ENCODE measurements around the gene RET. TPM values are rescaled to one million over a fixed set of nuclear protein-coding genes. Genes with fewer than 3 reads are reported as not detected.

RET gene
- total and polyA plus RNA-seq, 4 donors: 0.25 to 2.5 (median 0.29) TPM; not detected in 1

DNA sequence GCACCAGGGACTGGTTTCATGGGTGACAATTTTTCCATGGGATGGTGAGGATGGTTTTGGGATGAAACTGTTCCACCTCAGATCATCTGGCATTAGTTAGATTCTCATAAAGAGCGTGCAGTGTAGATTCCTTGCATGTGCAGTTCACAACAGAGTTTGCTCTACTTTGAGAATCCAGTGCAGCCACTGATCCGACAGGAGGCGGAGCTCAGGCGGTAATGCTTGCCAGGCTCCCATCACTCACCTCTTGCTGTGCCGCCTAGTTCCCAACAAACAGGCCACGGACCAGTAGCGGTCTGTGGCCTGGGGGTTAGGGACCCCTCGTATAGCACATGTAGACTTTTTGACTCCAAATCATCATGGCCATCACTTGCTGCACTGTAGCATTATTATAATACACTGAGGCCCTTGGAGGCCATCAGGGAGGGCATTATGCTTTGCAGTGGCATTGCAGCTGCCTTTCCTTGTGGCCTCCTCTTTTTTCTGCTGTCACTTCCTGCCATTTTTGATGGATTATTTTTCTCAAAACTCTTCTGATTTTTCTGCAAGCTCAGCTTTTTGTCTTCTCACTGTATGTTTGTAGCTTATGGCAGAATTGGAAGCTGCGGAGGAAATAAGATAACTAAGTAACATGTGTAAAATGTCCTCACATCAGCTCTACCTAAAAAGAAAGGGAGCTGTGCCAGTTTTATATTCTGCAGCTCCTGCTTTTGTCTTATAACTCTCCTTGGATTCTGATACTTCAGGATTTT, 79.9 kb downstream of the RET start:
- DNase-seq (no peak), ATAC-seq (ENCODE audit: low FRiP score) (no peak)
- intact Hi-C loops (cut with DNase I): no loop called here
- Histone ChIP-seq H3K36me3 (ENCODE audit: control insufficient read depth in 1 of 2, insufficient read depth in 2 of 2, low read length in 1 of 2) (no peaks in the 10 kb centered on the region), H3K27ac (ENCODE audit: low read depth in 1 of 2, low read length in 2 of 2) (no peak overlapping the region), H3K4me3 (ENCODE audit: low read length in 2 of 2) (no peak overlapping the region), H3K27me3 (ENCODE audit: control insufficient read depth in 1 of 2, insufficient read depth in 2 of 2, low read length in 1 of 2) (no peaks in the 10 kb centered on the region), H3K9me3 (ENCODE audit: control insufficient read depth, low read length) (no peaks in the 10 kb centered on the region), H3K4me1 (ENCODE audit: control insufficient read depth in 1 of 2, insufficient read depth in 2 of 2, low read length in 2 of 2) (peaks cover 0 to 2% of the 10 kb centered on the region in 2 donors)
- 54 to 56% methylated on average over 9 of the region's 9 CpGs for WGBS, 2 donors

GRCh38 chr10:43158636-43159035, 81.8 kb downstream of the RET start:
- H3K4me1 ChIP-seq (ENCODE audit: control insufficient read depth in 1 of 2, insufficient read depth in 2 of 2, low read length in 2 of 2): peaks cover 0 to 2% of the 10 kb centered on the region in 2 donors
- peaks cover 2 to 6% of the 10 kb centered on the region in 2 donors for H3K36me3 ChIP-seq (ENCODE audit: control insufficient read depth in 1 of 2, insufficient read depth in 2 of 2, low read length in 1 of 2)
- H3K27ac ChIP-seq (ENCODE audit: low read depth in 1 of 2, low read length in 2 of 2): no peak overlapping the region
- ATAC-seq (ENCODE audit: low FRiP score): no peak
- WGBS, 2 donors: 92 to 94% methylated on average over 6 of the region's 6 CpGs
- H3K9me3 ChIP-seq (ENCODE audit: control insufficient read depth, low read length): no peaks in the 10 kb centered on the region
- no peaks in the 10 kb centered on the region for H3K27me3 ChIP-seq (ENCODE audit: control insufficient read depth in 1 of 2, insufficient read depth in 2 of 2, low read length in 1 of 2)
- no peak overlapping the region for H3K4me3 ChIP-seq (ENCODE audit: low read length in 2 of 2)
- intact Hi-C loops (cut with DNase I): no loop called here
- DNase-seq: no peak

GRCh38 chr10:43160046-43160920, 83.4 kb downstream of the RET start:
- 53 to 63% methylated on average over 1 of the region's 1 CpG for WGBS, 2 donors
- no peak overlapping the region for H3K27ac ChIP-seq (ENCODE audit: low read depth in 1 of 2, low read length in 2 of 2)
- no peak for ATAC-seq (ENCODE audit: low FRiP score)

DNA sequence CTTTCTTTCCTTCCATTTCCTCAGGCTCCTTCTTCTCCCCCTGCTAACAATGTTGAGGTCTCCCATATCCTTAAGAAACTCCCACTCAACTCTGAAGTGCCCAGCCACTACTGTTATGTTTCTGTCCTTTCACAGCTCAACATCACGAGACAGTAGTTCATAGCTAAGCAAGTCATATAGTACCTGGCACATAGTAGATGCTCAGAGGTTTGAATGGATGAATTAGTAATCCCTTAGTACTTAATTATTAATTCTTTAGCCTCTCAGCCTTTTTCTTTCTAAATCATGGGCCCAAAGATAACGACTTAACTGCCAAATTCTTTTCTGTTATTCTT, 84.0 kb downstream of the RET start:
- intact Hi-C loops (cut with DNase I): no loop called here
- H3K36me3 ChIP-seq (ENCODE audit: control insufficient read depth in 1 of 2, insufficient read depth in 2 of 2, low read length in 1 of 2): peaks cover 2 to 6% of the 10 kb centered on the region in 2 donors
- H3K27me3 ChIP-seq (ENCODE audit: control insufficient read depth in 1 of 2, insufficient read depth in 2 of 2, low read length in 1 of 2): no peaks in the 10 kb centered on the region
- 81 to 82% methylated on average over 2 of the region's 2 CpGs for WGBS, 2 donors
- no peak overlapping the region for H3K4me3 ChIP-seq (ENCODE audit: low read length in 2 of 2)
- ATAC-seq (ENCODE audit: low FRiP score) (no peak), DNase-seq (no peak)
- no peaks in the 10 kb centered on the region for H3K9me3 ChIP-seq (ENCODE audit: control insufficient read depth, low read length)
- H3K4me1 ChIP-seq (ENCODE audit: control insufficient read depth in 1 of 2, insufficient read depth in 2 of 2, low read length in 2 of 2): peaks cover 0 to 2% of the 10 kb centered on the region in 2 donors
- H3K27ac ChIP-seq (ENCODE audit: low read depth in 1 of 2, low read length in 2 of 2): no peak overlapping the region

More at GRCh38 chr10:43160046-43160920, 83.4 kb downstream of the RET start:
- no peaks in the 10 kb centered on the region for H3K9me3 ChIP-seq (ENCODE audit: control insufficient read depth, low read length)
- peaks cover 0 to 2% of the 10 kb centered on the region in 2 donors for H3K4me1 ChIP-seq (ENCODE audit: control insufficient read depth in 1 of 2, insufficient read depth in 2 of 2, low read length in 2 of 2)
- intact Hi-C loops (cut with DNase I): no loop called here
- peaks cover 2 to 6% of the 10 kb centered on the region in 2 donors for H3K36me3 ChIP-seq (ENCODE audit: control insufficient read depth in 1 of 2, insufficient read depth in 2 of 2, low read length in 1 of 2)
- H3K4me3 ChIP-seq (ENCODE audit: low read length in 2 of 2): no peak overlapping the region
- no peaks in the 10 kb centered on the region for H3K27me3 ChIP-seq (ENCODE audit: control insufficient read depth in 1 of 2, insufficient read depth in 2 of 2, low read length in 1 of 2)
- DNase-seq: no peak

- intact Hi-C loops (cut with DNase I): no loop called here
- Histone ChIP-seq H3K4me1 (ENCODE audit: control insufficient read depth in 1 of 2, insufficient read depth in 2 of 2, low read length in 2 of 2) (peaks cover 0 to 2% of the 10 kb centered on the region in 2 donors), H3K27me3 (ENCODE audit: control insufficient read depth in 1 of 2, insufficient read depth in 2 of 2, low read length in 1 of 2) (no peaks in the 10 kb centered on the region), H3K27ac (ENCODE audit: low read depth in 1 of 2, low read length in 2 of 2) (no peak overlapping the region), H3K4me3 (ENCODE audit: low read length in 2 of 2) (no peak overlapping the region), H3K36me3 (ENCODE audit: control insufficient read depth in 1 of 2, insufficient read depth in 2 of 2, low read length in 1 of 2) (peaks cover 2 to 6% of the 10 kb centered on the region in 2 donors), H3K9me3 (ENCODE audit: control insufficient read depth, low read length) (no peaks in the 10 kb centered on the region)
- no peak for ATAC-seq (ENCODE audit: low FRiP score)
- 80 to 95% methylated on average over 1 of the region's 1 CpG for WGBS, 2 donors
- DNase-seq: no peak
Measured at GRCh38 chr10:43162604-43163003, 85.7 kb downstream of the RET start.

DNA sequence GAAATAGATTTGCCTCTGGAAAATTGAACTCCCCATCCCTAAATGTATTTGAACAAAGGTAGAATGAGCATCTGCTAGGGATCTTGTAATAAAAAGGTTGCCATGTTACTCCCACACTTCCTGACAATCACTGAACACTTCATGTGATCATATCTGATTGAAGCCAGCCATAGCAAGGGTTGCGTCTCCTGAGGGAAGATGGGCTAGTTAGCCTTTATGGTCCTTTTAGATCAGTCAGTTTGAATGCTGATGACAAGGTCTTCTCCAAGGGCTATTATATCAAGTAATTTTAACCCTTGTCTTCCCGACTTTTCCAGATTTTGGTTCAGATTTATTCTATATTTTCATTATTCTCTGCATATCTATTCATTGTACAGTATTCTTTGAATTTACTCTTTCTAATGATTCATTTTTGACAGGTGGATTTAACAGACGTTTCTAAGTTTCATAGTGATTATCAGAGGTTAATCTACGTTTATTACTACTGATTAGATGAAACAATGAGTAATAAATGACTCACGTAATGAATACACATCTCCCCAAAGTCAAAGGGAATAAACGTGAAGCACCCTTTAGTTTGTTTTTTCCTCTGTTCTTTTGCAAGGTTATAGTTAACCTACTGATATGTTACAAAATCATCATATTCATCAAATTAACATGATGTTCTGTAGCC, 89.5 kb downstream of the RET start:
- 74 to 75% methylated on average over 6 of the region's 6 CpGs for WGBS, 2 donors
- intact Hi-C loops (cut with DNase I): no loop called here
- DNase-seq: no peak
- peaks cover 2 to 10% of the 10 kb centered on the region in 2 donors for H3K36me3 ChIP-seq (ENCODE audit: control insufficient read depth in 1 of 2, insufficient read depth in 2 of 2, low read length in 1 of 2)
- no peaks in the 10 kb centered on the region for H3K27me3 ChIP-seq (ENCODE audit: control insufficient read depth in 1 of 2, insufficient read depth in 2 of 2, low read length in 1 of 2)
- H3K27ac ChIP-seq (ENCODE audit: low read depth in 1 of 2, low read length in 2 of 2): no peak overlapping the region
- no peaks in the 10 kb centered on the region for H3K9me3 ChIP-seq (ENCODE audit: control insufficient read depth, low read length)
- no peaks in the 10 kb centered on the region for H3K4me1 ChIP-seq (ENCODE audit: control insufficient read depth in 1 of 2, insufficient read depth in 2 of 2, low read length in 2 of 2)
- no peak overlapping the region for H3K4me3 ChIP-seq (ENCODE audit: low read length in 2 of 2)
- no peak for ATAC-seq (ENCODE audit: low FRiP score)

DNA sequence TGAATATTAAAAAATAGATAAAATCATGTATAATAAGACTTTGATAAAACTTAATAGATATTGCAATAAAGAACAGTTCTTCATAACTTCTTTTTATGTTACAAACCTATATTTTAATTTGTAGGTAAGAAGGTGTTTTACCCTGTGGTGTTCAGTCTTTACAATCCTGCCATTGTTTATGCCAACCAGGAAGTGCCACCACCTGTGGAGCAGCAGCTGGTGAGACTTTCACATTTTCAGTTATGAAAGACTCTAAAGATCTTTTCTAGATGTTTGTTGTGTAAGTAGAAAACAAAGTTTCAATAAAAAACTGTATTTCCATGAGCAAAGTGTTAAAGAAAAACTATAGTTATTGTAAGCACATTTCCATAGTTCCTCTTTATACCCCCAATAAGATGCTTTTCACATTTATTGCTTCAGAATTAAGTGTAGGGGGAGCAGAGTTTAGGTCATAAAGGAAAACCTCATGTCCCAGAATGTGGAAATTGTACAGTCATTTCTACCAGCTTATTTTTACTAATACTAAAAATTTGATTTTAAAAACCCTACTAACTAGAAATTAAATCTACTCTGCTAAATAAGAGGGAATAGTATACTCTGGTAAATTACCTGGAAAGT, 90.1 kb downstream of the RET start:
- H3K4me1 ChIP-seq (ENCODE audit: control insufficient read depth in 1 of 2, insufficient read depth in 2 of 2, low read length in 2 of 2): no peaks in the 10 kb centered on the region
- no peaks in the 10 kb centered on the region for H3K27me3 ChIP-seq (ENCODE audit: control insufficient read depth in 1 of 2, insufficient read depth in 2 of 2, low read length in 1 of 2)
- no peak overlapping the region for H3K4me3 ChIP-seq (ENCODE audit: low read length in 2 of 2)
- intact Hi-C loops (cut with DNase I): no loop called here
- DNase-seq (no peak), ATAC-seq (ENCODE audit: low FRiP score) (no peak)
- no peaks in the 10 kb centered on the region for H3K9me3 ChIP-seq (ENCODE audit: control insufficient read depth, low read length)
- H3K27ac ChIP-seq (ENCODE audit: low read depth in 1 of 2, low read length in 2 of 2): no peak overlapping the region
- peaks cover 2 to 10% of the 10 kb centered on the region in 2 donors for H3K36me3 ChIP-seq (ENCODE audit: control insufficient read depth in 1 of 2, insufficient read depth in 2 of 2, low read length in 1 of 2)

GRCh38 chr10:43167498-43167889, 90.6 kb downstream of the RET start:
- H3K27ac ChIP-seq (ENCODE audit: low read depth in 1 of 2, low read length in 2 of 2): no peak overlapping the region
- H3K9me3 ChIP-seq (ENCODE audit: control insufficient read depth, low read length): no peaks in the 10 kb centered on the region
- no peaks in the 10 kb centered on the region for H3K4me1 ChIP-seq (ENCODE audit: control insufficient read depth in 1 of 2, insufficient read depth in 2 of 2, low read length in 2 of 2)
- ATAC-seq (ENCODE audit: low FRiP score) (no peak), DNase-seq (no peak)
- 68 to 94% methylated on average over 2 of the region's 2 CpGs for WGBS, 2 donors
- H3K27me3 ChIP-seq (ENCODE audit: control insufficient read depth in 1 of 2, insufficient read depth in 2 of 2, low read length in 1 of 2): no peaks in the 10 kb centered on the region
- intact Hi-C loops (cut with DNase I): no loop called here
- H3K4me3 ChIP-seq (ENCODE audit: low read length in 2 of 2): no peak overlapping the region
- H3K36me3 ChIP-seq (ENCODE audit: control insufficient read depth in 1 of 2, insufficient read depth in 2 of 2, low read length in 1 of 2): peaks cover 3 to 6% of the 10 kb centered on the region in 2 donors

Data from aorta (tissue), 5 donors.